Measurements from ENCODE around the gene DPYSL4.

DPYSL4 gene

GRCh38 chr10:132138596-132138995 is 48.2 kb upstream of the DPYSL4 start:
- Histone ChIP-seq H3K27me3 (ENCODE audit: control insufficient read depth, low read length) (no peaks in the 10 kb centered on the region), H3F3A (ENCODE audit: control insufficient read depth, insufficient read depth) (no peaks in the 10 kb centered on the region), H3K4me3 (ENCODE audit: low read length) (no peak overlapping the region), H3K79me2 (ENCODE audit: control insufficient read depth, low read length) (no peaks in the 10 kb centered on the region), H3K27ac (ENCODE audit: low read depth, low read length) (no peak overlapping the region), H3K4me2 (ENCODE audit: low read length) (no peak overlapping the region), H3K9me2 (replicated peaks; ENCODE audit: control insufficient read depth, low read length) (no peaks in the 10 kb centered on the region), H3K36me3 (ENCODE audit: control insufficient read depth, low read length) (no peaks in the 10 kb centered on the region), H4K20me1 (ENCODE audit: control insufficient read depth, insufficient read depth, low read depth, low read length) (no peaks in the 10 kb centered on the region), H3K4me1 (ENCODE audit: control insufficient read depth, low read length) (no peaks in the 10 kb centered on the region), H3K9me3 (ENCODE audit: control insufficient read depth, insufficient read depth, low read length) (no peaks in the 10 kb centered on the region)
- TF ChIP-seq, protein P1, sequence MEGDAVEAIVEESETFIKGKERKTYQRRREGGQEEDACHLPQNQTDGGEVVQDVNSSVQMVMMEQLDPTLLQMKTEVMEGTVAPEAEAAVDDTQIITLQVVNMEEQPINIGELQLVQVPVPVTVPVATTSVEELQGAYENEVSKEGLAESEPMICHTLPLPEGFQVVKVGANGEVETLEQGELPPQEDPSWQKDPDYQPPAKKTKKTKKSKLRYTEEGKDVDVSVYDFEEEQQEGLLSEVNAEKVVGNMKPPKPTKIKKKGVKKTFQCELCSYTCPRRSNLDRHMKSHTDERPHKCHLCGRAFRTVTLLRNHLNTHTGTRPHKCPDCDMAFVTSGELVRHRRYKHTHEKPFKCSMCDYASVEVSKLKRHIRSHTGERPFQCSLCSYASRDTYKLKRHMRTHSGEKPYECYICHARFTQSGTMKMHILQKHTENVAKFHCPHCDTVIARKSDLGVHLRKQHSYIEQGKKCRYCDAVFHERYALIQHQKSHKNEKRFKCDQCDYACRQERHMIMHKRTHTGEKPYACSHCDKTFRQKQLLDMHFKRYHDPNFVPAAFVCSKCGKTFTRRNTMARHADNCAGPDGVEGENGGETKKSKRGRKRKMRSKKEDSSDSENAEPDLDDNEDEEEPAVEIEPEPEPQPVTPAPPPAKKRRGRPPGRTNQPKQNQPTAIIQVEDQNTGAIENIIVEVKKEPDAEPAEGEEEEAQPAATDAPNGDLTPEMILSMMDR (IDR thresholded peaks at IDR 0.05; ENCODE audit: low read depth, low read length, poor library complexity, severe bottlenecking): no peak
- no peak for TF ChIP-seq EZH2phosphoT487 (IDR thresholded peaks at IDR 0.05; ENCODE audit: borderline replicate concordance, low read length)

- TF ChIP-seq EZH2phosphoT487 (IDR thresholded peaks at IDR 0.05; ENCODE audit: borderline replicate concordance, low read length): no peak
- TF ChIP-seq, protein P1 (IDR thresholded peaks at IDR 0.05; ENCODE audit: low read depth, low read length, poor library complexity, severe bottlenecking): no peak
Measured at GRCh38 chr10:132139526-132139925, 47.2 kb upstream of the DPYSL4 start.

GRCh38 chr10:132140167-132140925 is 46.4 kb upstream of the DPYSL4 start:
- H3F3A ChIP-seq (ENCODE audit: control insufficient read depth, insufficient read depth): no peaks in the 10 kb centered on the region
- H3K4me3 ChIP-seq (ENCODE audit: low read length): no peak overlapping the region
- no peaks in the 10 kb centered on the region for H3K27me3 ChIP-seq (ENCODE audit: control insufficient read depth, low read length)
- no peaks in the 10 kb centered on the region for H3K9me2 ChIP-seq (replicated peaks; ENCODE audit: control insufficient read depth, low read length)
- no peaks in the 10 kb centered on the region for H3K36me3 ChIP-seq (ENCODE audit: control insufficient read depth, low read length)
- no peaks in the 10 kb centered on the region for H3K4me1 ChIP-seq (ENCODE audit: control insufficient read depth, low read length)
- H4K20me1 ChIP-seq (ENCODE audit: control insufficient read depth, insufficient read depth, low read depth, low read length): no peaks in the 10 kb centered on the region
- no peak for TF ChIP-seq EZH2phosphoT487 (IDR thresholded peaks at IDR 0.05; ENCODE audit: borderline replicate concordance, low read length)
- TF ChIP-seq, protein P1 (IDR thresholded peaks at IDR 0.05; ENCODE audit: low read depth, low read length, poor library complexity, severe bottlenecking): no peak
- no peaks in the 10 kb centered on the region for H3K79me2 ChIP-seq (ENCODE audit: control insufficient read depth, low read length)
- H3K4me2 ChIP-seq (ENCODE audit: low read length): no peak overlapping the region
- no peak overlapping the region for H3K27ac ChIP-seq (ENCODE audit: low read depth, low read length)
- H3K9me3 ChIP-seq (ENCODE audit: control insufficient read depth, insufficient read depth, low read length): no peaks in the 10 kb centered on the region

More at GRCh38 chr10:132139526-132139925, 47.2 kb upstream of the DPYSL4 start:
- no peaks in the 10 kb centered on the region for H3K4me1 ChIP-seq (ENCODE audit: control insufficient read depth, low read length)
- no peak overlapping the region for H3K4me2 ChIP-seq (ENCODE audit: low read length)
- no peaks in the 10 kb centered on the region for H3F3A ChIP-seq (ENCODE audit: control insufficient read depth, insufficient read depth)
- no peak overlapping the region for H3K4me3 ChIP-seq (ENCODE audit: low read length)
- H4K20me1 ChIP-seq (ENCODE audit: control insufficient read depth, insufficient read depth, low read depth, low read length): no peaks in the 10 kb centered on the region
- H3K9me3 ChIP-seq (ENCODE audit: control insufficient read depth, insufficient read depth, low read length): no peaks in the 10 kb centered on the region
- H3K9me2 ChIP-seq (replicated peaks; ENCODE audit: control insufficient read depth, low read length): no peaks in the 10 kb centered on the region
- no peaks in the 10 kb centered on the region for H3K27me3 ChIP-seq (ENCODE audit: control insufficient read depth, low read length)
- no peaks in the 10 kb centered on the region for H3K36me3 ChIP-seq (ENCODE audit: control insufficient read depth, low read length)
- H3K27ac ChIP-seq (ENCODE audit: low read depth, low read length): no peak overlapping the region
- H3K79me2 ChIP-seq (ENCODE audit: control insufficient read depth, low read length): no peaks in the 10 kb centered on the region
